Measurements from ENCODE around the gene SHKBP1. TPM values are rescaled to one million over a fixed set of nuclear protein-coding genes. Genes with fewer than 3 reads are reported as not detected.
A peak's percentile ranks its signal among the peaks of the same experiment; 100 is the strongest.
"Not testable (repeated sequence)": the region's sequence is repeated elsewhere in the genome, so short reads cannot be mapped to it uniquely, and the experiment has no call there.

SHKBP1 gene
- 10 to 100 TPM; 32.8 to 61.1 (median 43.8) TPM for polyA plus RNA-seq (ENCODE audit: insufficient read length in 4 of 4)

- DNase-seq (ENCODE audit: low read depth in 4 of 4, low spot score in 2 of 4): peak; percentile 83 to 94 (median 89)
Measured at GRCh38 chr19:40576585-40577451, at the start of gene SHKBP1. SHKBP1 (plus strand) TSS chr19:40576873; CDS start chr19:40576900, 27 bp downstream.

GRCh38 chr19:40528078-40528477 lies 48.6 kb upstream of the SHKBP1 start:
- no peak for DNase-seq (ENCODE audit: low read depth in 4 of 4, low spot score in 2 of 4)

- no peak for DNase-seq (ENCODE audit: low read depth in 4 of 4, low spot score in 2 of 4)
Measured at GRCh38 chr19:40528533-40529092, 48.1 kb upstream of the SHKBP1 start.

- DNase-seq (ENCODE audit: low read depth in 4 of 4, low spot score in 2 of 4): peak in 3 of 4 donors; percentile 62 to 73 (median 67)
Measured at GRCh38 chr19:40529093-40529954, 47.3 kb upstream of the SHKBP1 start.

GRCh38 chr19:40530091-40530901 lies 46.4 kb upstream of the SHKBP1 start:
- DNase-seq (ENCODE audit: low read depth in 4 of 4, low spot score in 2 of 4): no peak

GRCh38 chr19:40533508-40533907 lies 43.2 kb upstream of the SHKBP1 start:
- no peak for DNase-seq (ENCODE audit: low read depth in 4 of 4, low spot score in 2 of 4)

GRCh38 chr19:40534148-40534547 lies 42.5 kb upstream of the SHKBP1 start:
- no peak for DNase-seq (ENCODE audit: low read depth in 4 of 4, low spot score in 2 of 4)

- no peak for DNase-seq (ENCODE audit: low read depth in 4 of 4, low spot score in 2 of 4)
Measured at GRCh38 chr19:40539070-40539469, 37.6 kb upstream of the SHKBP1 start.

- DNase-seq (ENCODE audit: low read depth in 4 of 4, low spot score in 2 of 4): peak in 1 of 4 donors; percentile 56
Measured at GRCh38 chr19:40542202-40542859, 34.3 kb upstream of the SHKBP1 start.

- no peak for DNase-seq (ENCODE audit: low read depth in 4 of 4, low spot score in 2 of 4)
Measured at GRCh38 chr19:40543029-40543597, 33.6 kb upstream of the SHKBP1 start.

GRCh38 chr19:40546153-40546841 lies 30.4 kb upstream of the SHKBP1 start:
- not testable (repeated sequence) for DNase-seq (ENCODE audit: low read depth in 4 of 4, low spot score in 2 of 4)

- DNase-seq (ENCODE audit: low read depth in 4 of 4, low spot score in 2 of 4): not testable (repeated sequence)
Measured at GRCh38 chr19:40547190-40547589, 29.5 kb upstream of the SHKBP1 start.

GRCh38 chr19:40547836-40548235 lies 28.8 kb upstream of the SHKBP1 start:
- no peak for DNase-seq (ENCODE audit: low read depth in 4 of 4, low spot score in 2 of 4)

GRCh38 chr19:40549007-40549708 lies 27.5 kb upstream of the SHKBP1 start:
- no peak for DNase-seq (ENCODE audit: low read depth in 4 of 4, low spot score in 2 of 4)

GRCh38 chr19:40550951-40551350 lies 25.7 kb upstream of the SHKBP1 start:
- no peak for DNase-seq (ENCODE audit: low read depth in 4 of 4, low spot score in 2 of 4)

GRCh38 chr19:40552848-40553247 lies 23.8 kb upstream of the SHKBP1 start:
- no peak for DNase-seq (ENCODE audit: low read depth in 4 of 4, low spot score in 2 of 4)

GRCh38 chr19:40553885-40554857 lies 22.5 kb upstream of the SHKBP1 start:
- DNase-seq (ENCODE audit: low read depth in 4 of 4, low spot score in 2 of 4): no peak

Data from left renal cortex interstitium (tissue), 4 donors.